GM18498 (cell line): ENCODE data around the gene TNNI3K.

ENCODE experiments used
- ATAC-seq: cut with Tn5 transposase; IDR thresholded peaks from one replicate; pipeline ENCODE4 v1.9.1; 2021; ENCODE audit warnings: mild to moderate bottlenecking, moderate library complexity; ENCODE audit not compliant: unreplicated experiment

Gene TNNI3K

GRCh38 chr1:74485622-74486021 is 250.4 kb downstream of the TNNI3K start:
- no peak for ATAC-seq

GRCh38 chr1:74486036-74486435 is 250.8 kb downstream of the TNNI3K start:
- no peak for ATAC-seq

GRCh38 chr1:74496669-74497068 is 261.5 kb downstream of the TNNI3K start:
- ATAC-seq, result no peak

- no peak for ATAC-seq
Measured at GRCh38 chr1:74498901-74499300, 263.7 kb downstream of the TNNI3K start.

- peak; percentile 47 for ATAC-seq
Measured at GRCh38 chr1:74502432-74502831, 267.2 kb downstream of the TNNI3K start.

GRCh38 chr1:74502858-74503257 is 267.7 kb downstream of the TNNI3K start:
- peak; percentile 44 for ATAC-seq

GRCh38 chr1:74504125-74504932 is 269.1 kb downstream of the TNNI3K start:
- ATAC-seq, result peak; percentile 90

GRCh38 chr1:74504933-74505512 is 269.8 kb downstream of the TNNI3K start:
- ATAC-seq, result no peak

- no peak for ATAC-seq
Measured at GRCh38 chr1:74505928-74506710, 270.9 kb downstream of the TNNI3K start.

GRCh38 chr1:74508449-74508848 is 273.3 kb downstream of the TNNI3K start:
- ATAC-seq, result no peak

GRCh38 chr1:74512170-74512915 is 277.2 kb downstream of the TNNI3K start, which contains the start of gene LRRC53:
Gene LRRC53 (minus strand): TSS chr1:74512611. CDS start chr1:74483349, 29,262 bp downstream.
- ATAC-seq, result no peak

- ATAC-seq, result no peak
Measured at GRCh38 chr1:74513411-74514300, 278.5 kb downstream of the TNNI3K start.

GRCh38 chr1:74517599-74518051 is 282.4 kb downstream of the TNNI3K start:
- peak; percentile 87 for ATAC-seq

GRCh38 chr1:74522148-74522547 is 287.0 kb downstream of the TNNI3K start:
- ATAC-seq, result no peak

- no peak for ATAC-seq
Measured at GRCh38 chr1:74523873-74524480, 288.8 kb downstream of the TNNI3K start.

- no peak for ATAC-seq
Measured at GRCh38 chr1:74526708-74527107, 291.5 kb downstream of the TNNI3K start.

- no peak for ATAC-seq
Measured at GRCh38 chr1:74528123-74528522, 292.9 kb downstream of the TNNI3K start.

GRCh38 chr1:74530892-74531291 is 295.7 kb downstream of the TNNI3K start:
- no peak for ATAC-seq

- ATAC-seq, result no peak
Measured at GRCh38 chr1:74531796-74532195, 296.6 kb downstream of the TNNI3K start.
